Keratinocyte (primary cell): ENCODE measurements around the gene ICAM4.

ENCODE experiments used
- CTCF ChIP-seq, 3 experiments: IDR thresholded peaks in 1 of 3; conservative IDR thresholded peaks in 1 of 3; optimal IDR thresholded peaks in 1 of 3; 2 replicates in 2 of 3; 3 replicates in 1 of 3; pipeline versions ENCODE3 to v1.5.1; 2011; ENCODE audit warnings: low read length in 3 of 3, mild to moderate bottlenecking in 3 of 3, moderate library complexity in 2 of 3, control low read depth in 1 of 3, inconsistent platforms in 1 of 3; ENCODE audit not compliant: insufficient read depth in 2 of 3; ENCODE audit errors: extremely low read depth in 1 of 3
- EZH2 ChIP-seq: IDR thresholded peaks from one replicate; pipeline ENCODE4 v1.6.1; 2012; ENCODE audit warnings: inconsistent platforms, mild to moderate bottlenecking, low read length, moderate library complexity

GRCh38 chr19:10278935-10279334, 7.8 kb upstream of the ICAM4 start:
- TF ChIP-seq EZH2 (no peak), CTCF (optimal IDR thresholded peaks at IDR 0.05 in 1 of 3, IDR thresholded peaks at IDR 0.05 in 1 of 3, conservative IDR thresholded peaks at IDR 0.05 in 1 of 3; ENCODE audit: extremely low read depth in 1 of 3, insufficient read depth in 2 of 3, low read length in 3 of 3) (no peak)
